IMR-90 (cell line): ENCODE data around the gene MICAL3. TPM values are rescaled to one million over a fixed set of nuclear protein-coding genes. Genes with fewer than 3 reads are reported as not detected.

Source experiments
- ATAC-seq: fragments of 200-7000 bp; cut with Tn5 transposase; 2 replicates; pipeline ENCODE4 v1.9.1; 2020; ENCODE audit warnings: low read depth, mild to moderate bottlenecking, moderate library complexity
- BruUV-seq: library from RNA; stranded (reverse); fragments of 400-500 nt; replicated peaks from 2 replicates; lab custom pipeline; 2021; lab: Mats Ljungman, UMichigan
- CTCF ChIA-PET: fragments of 300-600 bp; formaldehyde crosslinking; extraction: SDS; loops from one replicate; lab custom pipeline; 2021; ENCODE audit warnings: antibody characterized with exemption; lab: Yijun Ruan, JAX
- POLR2A ChIA-PET: fragments of 300-600 bp; sonication (Branson Sonifier 250); formaldehyde crosslinking; loops from one replicate; lab custom pipeline; 2022; ENCODE audit warnings: antibody characterized with exemption; ENCODE audit not compliant: unreplicated experiment; lab: Charles Lee
- DNase-seq: peaks from one replicate; pipeline ENCODE4 v3.0.0; 2013
- H2AFZ ChIP-seq: replicated peaks from 2 replicates; pipeline ENCODE3; 2013; ENCODE audit warnings: low read length, mild to moderate bottlenecking; ENCODE audit not compliant: poor library complexity
- H2AK5ac ChIP-seq: 2 replicates; pipeline ENCODE4 v1.6.1; 2013; ENCODE audit warnings: low read depth, low read length, inconsistent platforms
- H2AK9ac ChIP-seq: replicated peaks from 2 replicates; pipeline ENCODE3; 2013; ENCODE audit warnings: mild to moderate bottlenecking, low read depth, low read length, moderate library complexity; ENCODE audit not compliant: poor library complexity
- H2BK120ac ChIP-seq: 2 replicates; pipeline ENCODE4 v1.6.1; 2013; ENCODE audit warnings: low read depth, low read length, inconsistent platforms
- H2BK15ac ChIP-seq: 3 replicates; pipeline ENCODE4 v1.6.1; 2013; ENCODE audit warnings: low read depth, low read length, inconsistent platforms
- H2BK20ac ChIP-seq: 2 replicates; pipeline ENCODE4 v1.6.1; 2013; ENCODE audit warnings: low read depth, mild to moderate bottlenecking, inconsistent platforms, low read length, moderate library complexity
- H2BK5ac ChIP-seq: 2 replicates; pipeline ENCODE4 v1.6.1; 2013; ENCODE audit warnings: mild to moderate bottlenecking, low read depth, low read length, inconsistent platforms; ENCODE audit not compliant: poor library complexity, severe bottlenecking
- H3K14ac ChIP-seq: replicated peaks from 2 replicates; pipeline ENCODE4 v1.6.1; 2013; ENCODE audit warnings: low read depth, low read length, inconsistent platforms
- H3K18ac ChIP-seq: 2 replicates; pipeline ENCODE4 v1.6.1; 2013; ENCODE audit warnings: low read depth, low read length, control low read depth
- H3K23ac ChIP-seq: 2 replicates; pipeline ENCODE4 v1.6.1; 2013; ENCODE audit warnings: low read depth, low read length, inconsistent platforms
- H3K27ac ChIP-seq: 2 replicates; pipeline ENCODE4 v1.5.1; 2013; ENCODE audit warnings: mild to moderate bottlenecking, control low read depth, low read length; ENCODE audit not compliant: insufficient read depth
- H3K27me3 ChIP-seq: 2 replicates; pipeline ENCODE4 v1.6.1; 2013; ENCODE audit warnings: low read length; ENCODE audit not compliant: control insufficient read depth, insufficient read depth
- H3K36me3 ChIP-seq: 2 replicates; pipeline ENCODE4 v1.6.1; 2013; ENCODE audit warnings: low read length, mixed read lengths; ENCODE audit not compliant: control insufficient read depth, insufficient read depth
- H3K4ac ChIP-seq: 2 replicates; pipeline ENCODE4 v1.6.1; 2013; ENCODE audit warnings: low read depth, low read length, inconsistent platforms
- H3K4me1 ChIP-seq: 2 replicates; pipeline ENCODE4 v1.6.1; 2013; ENCODE audit warnings: low read length, mixed read lengths; ENCODE audit not compliant: control insufficient read depth, insufficient read depth
- H3K4me2 ChIP-seq: 2 replicates; pipeline ENCODE4 v1.6.1; 2013; ENCODE audit warnings: low read depth, mild to moderate bottlenecking, control low read depth, low read length, moderate library complexity
- H3K4me3 ChIP-seq: 2 replicates; pipeline ENCODE4 v1.5.1; 2013; ENCODE audit warnings: low read depth, mild to moderate bottlenecking, control low read depth, low read length, moderate library complexity; ENCODE audit not compliant: insufficient read depth
- H3K56ac ChIP-seq: 2 replicates; pipeline ENCODE4 v1.6.1; 2013; ENCODE audit warnings: low read length, inconsistent platforms; ENCODE audit not compliant: insufficient read depth; ENCODE audit errors: extremely low read depth
- H3K79me1 ChIP-seq, 2 experiments: 2 replicates each; pipeline ENCODE4 v1.6.1; 2013; ENCODE audit warnings: low read length in 2 of 2, inconsistent platforms in 1 of 2, low read depth in 1 of 2
- H3K9ac ChIP-seq: 2 replicates; pipeline ENCODE4 v1.6.1; 2013; ENCODE audit warnings: low read depth, low read length, control low read depth
- H3K9me1 ChIP-seq: 2 replicates; pipeline ENCODE4 v1.6.1; 2013; ENCODE audit warnings: low read length, inconsistent platforms; ENCODE audit not compliant: insufficient read depth
- H3K9me3 ChIP-seq: 2 replicates; pipeline ENCODE4 v1.6.1; 2013; ENCODE audit warnings: low read length; ENCODE audit not compliant: control insufficient read depth, insufficient read depth
- H4K20me1 ChIP-seq: 2 replicates; pipeline ENCODE4 v1.6.1; 2013; ENCODE audit warnings: low read length, inconsistent platforms; ENCODE audit not compliant: insufficient read depth
- H4K5ac ChIP-seq: 2 replicates; pipeline ENCODE4 v1.6.1; 2013; ENCODE audit warnings: mild to moderate bottlenecking, low read depth, low read length, control low read depth
- H4K8ac ChIP-seq, 2 experiments: 2 replicates each; pipeline ENCODE4 v1.6.1; 2013; ENCODE audit warnings: low read depth in 2 of 2, low read length in 2 of 2, control low read depth in 1 of 2, inconsistent platforms in 1 of 2
- H4K91ac ChIP-seq: 2 replicates; pipeline ENCODE4 v1.6.1; 2013; ENCODE audit warnings: low read depth, low read length, inconsistent platforms; ENCODE audit not compliant: insufficient read depth
- BHLHE40 ChIP-seq: fragments of 150-350 bp; IDR thresholded peaks from 2 replicates; pipeline ENCODE4 v1.6.1; 2016; ENCODE audit warnings: mild to moderate bottlenecking, low read depth, low read length
- CEBPB ChIP-seq: IDR thresholded peaks from 2 replicates; pipeline ENCODE4 v1.6.1; 2012; ENCODE audit warnings: low read depth, low read length, improper control_type of control experiment
- CHD1 ChIP-seq: IDR thresholded peaks from 2 replicates; pipeline ENCODE4 v1.6.1; 2012; ENCODE audit warnings: low read depth, low read length, improper control_type of control experiment
- CTCF ChIP-seq: conservative IDR thresholded peaks from 2 replicates; pipeline ENCODE4 v1.5.1; 2012; ENCODE audit warnings: mild to moderate bottlenecking, low read depth, low read length, improper control_type of control experiment
- ELK1 ChIP-seq: fragments of 150-350 bp; IDR thresholded peaks from 2 replicates; pipeline ENCODE4 v1.6.1; 2016; ENCODE audit warnings: low read depth, mild to moderate bottlenecking, low read length, moderate library complexity, borderline replicate concordance
- FOS ChIP-seq: fragments of 150-350 bp; IDR thresholded peaks from 2 replicates; pipeline ENCODE4 v1.6.1; 2016; ENCODE audit warnings: low read depth, low read length
- MAFK ChIP-seq: IDR thresholded peaks from 2 replicates; pipeline ENCODE4 v1.6.1; 2012; ENCODE audit warnings: low read depth, low read length, improper control_type of control experiment
- MAZ ChIP-seq: IDR thresholded peaks from 2 replicates; pipeline ENCODE4 v1.6.1; 2012; ENCODE audit warnings: low read depth, mild to moderate bottlenecking, low read length, improper control_type of control experiment, moderate library complexity, borderline replicate concordance
- MXI1 ChIP-seq: IDR thresholded peaks from 2 replicates; pipeline ENCODE4 v1.6.1; 2012; ENCODE audit warnings: low read depth, mild to moderate bottlenecking, low read length, moderate library complexity, borderline replicate concordance
- NFE2L2 ChIP-seq: fragments of 150-350 bp; IDR thresholded peaks from 2 replicates; pipeline ENCODE4 v1.6.1; 2016; ENCODE audit warnings: low read depth, mild to moderate bottlenecking, low read length
- POLR2A ChIP-seq: IDR thresholded peaks from 2 replicates; pipeline ENCODE4 v1.6.1; 2012; ENCODE audit warnings: mild to moderate bottlenecking, low read depth, low read length
- RAD21 ChIP-seq: IDR thresholded peaks from 2 replicates; pipeline ENCODE4 v1.6.1; 2012; ENCODE audit warnings: low read length, improper control_type of control experiment
- RCOR1 ChIP-seq: IDR thresholded peaks from 2 replicates; pipeline ENCODE4 v1.6.1; 2012; ENCODE audit warnings: mild to moderate bottlenecking, low read length, improper control_type of control experiment; ENCODE audit not compliant: insufficient replicate concordance
- RFX5 ChIP-seq: IDR thresholded peaks from 2 replicates; pipeline ENCODE4 v1.8.0; 2012; ENCODE audit warnings: low read depth, mild to moderate bottlenecking, low read length, moderate library complexity
- SMC3 ChIP-seq: fragments of 150-350 bp; IDR thresholded peaks from 2 replicates; pipeline ENCODE4 v1.6.1; 2016; ENCODE audit warnings: low read depth, mild to moderate bottlenecking, antibody characterized with exemption, low read length, moderate library complexity
- WGBS, 2 experiments: methylation state at CpG; one replicate each; pipeline versions ENCODE4 v1.1.5 to v1.1.7; 2013; ENCODE audit warnings: missing lambda C conversion rate in 2 of 2; ENCODE audit not compliant: insufficient read length in 1 of 2; ENCODE audit errors: extremely low coverage in 2 of 2; 5-methylcytosine and 5-hydroxymethylcytosine counted together
- dilution Hi-C: fragments of 300-500 bp; cut with HindIII; formaldehyde crosslinking; loops from one replicate; pipeline ENCODE4 v1.14.3; 2018; ENCODE audit warnings: low sequenced_read_pairs; ENCODE audit not compliant: unreplicated experiment
- in situ Hi-C: fragments of 300-500 bp; cut with MboI; formaldehyde crosslinking; loops from 3 replicates; pipeline ENCODE4 v1.14.3; 2019; ENCODE audit warnings: low sequenced_read_pairs, inconsistent platforms, mixed read lengths
- intact Hi-C: fragments of 100-400 bp; cut with micrococcal nuclease; formaldehyde crosslinking; loops from 2 replicates; pipeline ENCODE4 v1.10.0; 2022
- polyA plus RNA-seq, 3 experiments: library from polyadenylated mRNA; depleted of rRNA; stranded (reverse); fragments of >200 nt; gene quantifications; 2 replicates each; pipeline ENCODE4 v1.2.3, GENCODE V29; 2012; ENCODE audit warnings: low replicate concordance in 1 of 3
- total RNA-seq: library from RNA; depleted of rRNA; stranded (reverse); fragments of >200 nt; gene quantifications from 2 replicates; pipeline ENCODE4 v1.2.3, GENCODE V29; 2012
- TF ChIP-seq, protein P1 (sequence below): fragments of 150-350 bp; IDR thresholded peaks from 2 replicates; pipeline ENCODE4 v1.6.1; 2017; ENCODE audit warnings: mild to moderate bottlenecking, antibody characterized with exemption, low read length, low read depth

Gene MICAL3
- total and polyA plus RNA-seq, 2 of the 4 experiments (the other 2 are of a cell fraction): 17.6 to 26.8 TPM

- no peaks in the 10 kb centered on the region for H3K27me3 ChIP-seq
- TF ChIP-seq RFX5 (no peak), MAZ (no peak), RAD21 (no peak), SMC3 (no peak), BHLHE40 (no peak), CEBPB (no peak), POLR2A (no peak), MXI1 (no peak), NFE2L2 (no peak), MAFK (no peak), ELK1 (no peak), RCOR1 (no peak), FOS (no peak), CHD1 (no peak), CTCF (no peak)
- TF ChIP-seq, protein P1, sequence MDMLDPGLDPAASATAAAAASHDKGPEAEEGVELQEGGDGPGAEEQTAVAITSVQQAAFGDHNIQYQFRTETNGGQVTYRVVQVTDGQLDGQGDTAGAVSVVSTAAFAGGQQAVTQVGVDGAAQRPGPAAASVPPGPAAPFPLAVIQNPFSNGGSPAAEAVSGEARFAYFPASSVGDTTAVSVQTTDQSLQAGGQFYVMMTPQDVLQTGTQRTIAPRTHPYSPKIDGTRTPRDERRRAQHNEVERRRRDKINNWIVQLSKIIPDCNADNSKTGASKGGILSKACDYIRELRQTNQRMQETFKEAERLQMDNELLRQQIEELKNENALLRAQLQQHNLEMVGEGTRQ: no peak
- H2BK5ac ChIP-seq: no peak overlapping the region
- BruUV-seq: no TSS peak
- H2AK5ac ChIP-seq: no peak overlapping the region
- no peak overlapping the region for H3K27ac ChIP-seq
- H3K4me1 ChIP-seq: peaks cover 12% of the 10 kb centered on the region
- H2BK15ac ChIP-seq: no peak overlapping the region
- WGBS, 2 experiments: 80% methylated on average over 3 of the region's 7 CpGs; no CpG with 5 or more reads in 1 of the 2 experiments
- H3K9ac ChIP-seq: no peak overlapping the region
- CTCF ChIA-PET: no interaction called here
- POLR2A ChIA-PET: no interaction called here
- H3K4me2 ChIP-seq: peak overlapping the region; percentile 90
- H3K56ac ChIP-seq: no peak overlapping the region
- peaks cover 16% of the 10 kb centered on the region for H4K20me1 ChIP-seq
- dilution Hi-C loops: no loop called here
- intact Hi-C loops: no loop called here
- in situ Hi-C loops: no loop called here
- peak overlapping the region; percentile 82; the same call in 1 of the 2 replicates for H3K23ac ChIP-seq
- H3K36me3 ChIP-seq: no peaks in the 10 kb centered on the region
- no peak for DNase-seq
- no peak overlapping the region for H2BK120ac ChIP-seq
- H3K79me1 ChIP-seq: peaks cover 26 to 81% of the 10 kb centered on the region in 2 experiments
- H2AFZ ChIP-seq: peak overlapping the region; percentile 23
- peak overlapping the region; percentile 41 for H3K4ac ChIP-seq
- H3K4me3 ChIP-seq: no peak overlapping the region
- peak overlapping the region; percentile 55 for H3K14ac ChIP-seq
- H3K9me3 ChIP-seq: no peaks in the 10 kb centered on the region
- H4K5ac ChIP-seq: no peak overlapping the region
- peak overlapping the region; percentile 77 for H2AK9ac ChIP-seq
- H4K91ac ChIP-seq: no peak overlapping the region
- ATAC-seq: peak; percentile 11; the same call in 1 of the 2 replicates
- H2BK20ac ChIP-seq: 0 out of 2 replicates have a peak overlapping the region, but pooled peaks have one; percentile 3
- H4K8ac ChIP-seq: peak overlapping the region in 1 of 2 experiments; percentile 46; a peak in 1 of 4 replicates
- peaks cover 15% of the 10 kb centered on the region for H3K9me1 ChIP-seq
- H3K18ac ChIP-seq: no peak overlapping the region
Observed at GRCh38 chr22:17980015-17980590, 44.3 kb downstream of the MICAL3 start.
